RWPE1 (cell line): Measurements from ENCODE around the gene COMMD10.

Experiments used
- CTCF ChIA-PET: fragments of 350-600 bp; sonication (Branson Sonifier 250); formaldehyde crosslinking; extraction: SDS; loops from one replicate; lab custom pipeline; 2021; lab: Yijun Ruan, JAX
- POLR2A ChIA-PET: fragments of 400-600 bp; formaldehyde crosslinking; extraction: SDS; loops from one replicate; lab custom pipeline; 2020; ENCODE audit warnings: antibody characterized with exemption; ENCODE audit not compliant: low non-redundant PET; lab: Yijun Ruan, JAX
- DNase-seq: peaks from one replicate; pipeline ENCODE4 v3.0.0; 2012; ENCODE audit warnings: low spot score
- H3K27ac ChIP-seq: fragments of 450-650 bp; 2 replicates; pipeline ENCODE4 v1.5.1; 2017
- CTCF ChIP-seq: fragments of 450-650 bp; conservative IDR thresholded peaks from 2 replicates; pipeline ENCODE4 v1.5.1; 2017; ENCODE audit warnings: low read depth, mild to moderate bottlenecking

The COMMD10 gene

GRCh38 chr5:116130471-116130870 is 45.6 kb downstream of the COMMD10 start:
- no peak overlapping the region for H3K27ac ChIP-seq
- no peak for TF ChIP-seq CTCF
- ChIA-PET POLR2A (no interaction called here), CTCF (no interaction called here)
- no peak for DNase-seq

GRCh38 chr5:116130976-116131375 is 46.2 kb downstream of the COMMD10 start:
- ChIA-PET POLR2A (no interaction called here), CTCF (no interaction called here)
- TF ChIP-seq CTCF = no peak
- no peak overlapping the region for H3K27ac ChIP-seq
- DNase-seq = no peak

GRCh38 chr5:116133281-116133680 is 48.5 kb downstream of the COMMD10 start:
- CTCF ChIA-PET = no interaction called here
- DNase-seq = no peak
- H3K27ac ChIP-seq = no peak overlapping the region
- POLR2A ChIA-PET = no interaction called here
- no peak for TF ChIP-seq CTCF

- ChIA-PET POLR2A (no interaction called here), CTCF (interaction anchor here (1.0 kb wide), 1 partner anchor 12 kb away, joined by 3 read pairs; no protein-coding TSS in a partner anchor)
- TF ChIP-seq CTCF = no peak
- no peak overlapping the region for H3K27ac ChIP-seq
- DNase-seq = no peak
Observed at GRCh38 chr5:116135344-116135743, 50.5 kb downstream of the COMMD10 start.

- ChIA-PET CTCF (interaction anchor here (0.5 to 0.7 kb wide), 7 partner anchors 105 to 742 kb away, joined by 3 read pairs; no protein-coding TSS in a partner anchor), POLR2A (no interaction called here)
- no peak overlapping the region for H3K27ac ChIP-seq
- DNase-seq = peak; percentile 33
- TF ChIP-seq CTCF = peak; percentile 86
Observed at GRCh38 chr5:116137544-116138378, 52.9 kb downstream of the COMMD10 start.

GRCh38 chr5:116142495-116142894 is 57.7 kb downstream of the COMMD10 start:
- H3K27ac ChIP-seq = no peak overlapping the region
- CTCF ChIA-PET = no interaction called here
- no peak for DNase-seq
- POLR2A ChIA-PET = no interaction called here
- no peak for TF ChIP-seq CTCF
